Endothelial cell of umbilical vein (primary cell): ENCODE measurements around the gene LRRN4. TPM values are rescaled to one million over a fixed set of nuclear protein-coding genes. Genes with fewer than 3 reads are reported as not detected.

Source experiments
- BruUV-seq: library from RNA; stranded (reverse); fragments of 400-500 nt; replicated peaks from 2 replicates; lab custom pipeline; 2021; lab: Mats Ljungman, UMichigan
- CTCF ChIA-PET: fragments of 300-600, 350-600 bp; sonication (Branson Sonifier 250); formaldehyde crosslinking; loops from one replicate; lab custom pipeline; 2021; ENCODE audit warnings: antibody characterized with exemption, inconsistent platforms; lab: Charles Lee
- POLR2A ChIA-PET: fragments of 300-600, 350-600 bp; sonication (Branson Sonifier 250); formaldehyde crosslinking; loops from one replicate; lab custom pipeline; 2021; ENCODE audit warnings: antibody characterized with exemption, inconsistent platforms; lab: Charles Lee
- DNase-seq: peaks from one replicate; pipeline ENCODE4 v3.0.0-alpha.2; 2011; ENCODE audit warnings: low read depth, low spot score
- FAIRE-seq: peaks from 2 replicates; lab custom pipeline; 2011; peaks lifted over from hg19 to GRCh38; lab: Jason Lieb, UNC
- H2AFZ ChIP-seq: 2 replicates; pipeline ENCODE4 v1.6.0; 2012; ENCODE audit warnings: low read depth, low read length, control low read depth, inconsistent platforms
- H3K27ac ChIP-seq: 2 replicates; pipeline ENCODE4 v1.5.1; 2011; ENCODE audit warnings: low read depth, mild to moderate bottlenecking, control low read depth, low read length, moderate library complexity; ENCODE audit not compliant: insufficient read depth
- H3K27me3 ChIP-seq, 2 experiments: 2 replicates each; pipeline versions ENCODE4 v1.6.0 to v1.6.1; 2011; ENCODE audit warnings: low read length in 2 of 2, mixed read lengths in 1 of 2; ENCODE audit not compliant: control insufficient read depth in 2 of 2, insufficient read depth in 2 of 2
- H3K36me3 ChIP-seq, 2 experiments: 2 replicates in 1 of 2; 3 replicates in 1 of 2; pipeline ENCODE4 v1.5.1; 2011; ENCODE audit warnings: low read length in 2 of 2, mild to moderate bottlenecking in 1 of 2, moderate library complexity in 1 of 2; ENCODE audit not compliant: control insufficient read depth in 2 of 2, insufficient read depth in 2 of 2; ENCODE audit errors: extremely low read depth in 1 of 2
- H3K4me1 ChIP-seq: 3 replicates; pipeline ENCODE4 v1.5.1; 2011; ENCODE audit warnings: mild to moderate bottlenecking, low read length; ENCODE audit not compliant: control insufficient read depth, insufficient read depth; ENCODE audit errors: extremely low read depth
- H3K4me2 ChIP-seq: 2 replicates; pipeline ENCODE4 v1.6.1; 2011; ENCODE audit warnings: low read length, control low read depth, mixed read lengths; ENCODE audit not compliant: insufficient read depth
- H3K4me3 ChIP-seq, 3 experiments: fragments of 200-600 bp in 1 of 3; sonication (generic), shearing (Covaris generic) in 1 of 3; replicated peaks in 1 of 3; 2 replicates each; pipeline ENCODE4 v1.5.1; 2011 to 2016; ENCODE audit warnings: control low read depth in 3 of 3, low read length in 3 of 3, mild to moderate bottlenecking in 2 of 3, inconsistent platforms in 1 of 3, low read depth in 1 of 3, moderate library complexity in 1 of 3; ENCODE audit not compliant: insufficient read depth in 1 of 3
- H3K79me2 ChIP-seq: 2 replicates; pipeline ENCODE4 v1.6.0; 2012; ENCODE audit warnings: low read length, inconsistent platforms; ENCODE audit not compliant: control insufficient read depth, insufficient read depth
- H3K9ac ChIP-seq: replicated peaks from 2 replicates; pipeline ENCODE3; 2011; ENCODE audit warnings: low read length, control low read depth; ENCODE audit not compliant: insufficient read depth; ENCODE audit errors: extremely low read depth
- H3K9me1 ChIP-seq: replicated peaks from 3 replicates; pipeline ENCODE4 v1.6.0; 2011; ENCODE audit warnings: mild to moderate bottlenecking, low read length; ENCODE audit not compliant: control insufficient read depth, insufficient read depth; ENCODE audit errors: extremely low read depth
- H3K9me3 ChIP-seq: replicated peaks from 2 replicates; pipeline ENCODE4 v1.5.1; 2012; ENCODE audit warnings: low read length, inconsistent platforms; ENCODE audit not compliant: control insufficient read depth, insufficient read depth
- H4K20me1 ChIP-seq: replicated peaks from 2 replicates; pipeline ENCODE3; 2011; ENCODE audit warnings: mild to moderate bottlenecking, low read length; ENCODE audit not compliant: control insufficient read depth, insufficient read depth; ENCODE audit errors: extremely low read depth
- CTCF ChIP-seq, 2 donors: IDR thresholded peaks; 1 replicate in 1 of 2; 2 replicates in 1 of 2; pipeline ENCODE4 v1.5.1; 2011; ENCODE audit warnings: low read length in 2 of 2, mild to moderate bottlenecking in 2 of 2, moderate library complexity in 2 of 2, control low read depth in 1 of 2, inconsistent platforms in 1 of 2, low read depth in 1 of 2; ENCODE audit not compliant: insufficient read depth in 1 of 2; ENCODE audit errors: extremely low read depth in 1 of 2
- EZH2 ChIP-seq: IDR thresholded peaks from 2 replicates; pipeline ENCODE4 v1.6.1; 2012; ENCODE audit warnings: borderline replicate concordance, low read depth, mild to moderate bottlenecking, moderate library complexity, low read length, inconsistent platforms; ENCODE audit not compliant: severe bottlenecking
- FOS ChIP-seq: IDR thresholded peaks from 2 replicates; pipeline ENCODE4 v1.6.1; 2011; ENCODE audit warnings: mild to moderate bottlenecking, low read length, moderate library complexity, borderline replicate concordance; ENCODE audit not compliant: insufficient read depth
- GATA2 ChIP-seq: IDR thresholded peaks from 2 replicates; pipeline ENCODE4 v1.7.0; 2011; ENCODE audit warnings: low read depth, mild to moderate bottlenecking, moderate library complexity, mixed read lengths, low read length; ENCODE audit not compliant: insufficient read length, insufficient read depth
- JUN ChIP-seq: IDR thresholded peaks from 2 replicates; pipeline ENCODE4 v1.6.1; 2011; ENCODE audit warnings: borderline replicate concordance, low read depth; ENCODE audit not compliant: insufficient read length, insufficient read depth
- MAX ChIP-seq: IDR thresholded peaks from 2 replicates; pipeline ENCODE4 v1.6.1; 2011; ENCODE audit not compliant: insufficient read depth, insufficient read length
- POLR2A ChIP-seq: IDR thresholded peaks from 2 replicates; pipeline ENCODE4 v1.6.1; 2012; ENCODE audit warnings: low read depth, mild to moderate bottlenecking, control low read depth, low read length
- POLR2AphosphoS5 ChIP-seq: IDR thresholded peaks from 2 replicates; pipeline ENCODE4 v1.6.1; 2012; ENCODE audit warnings: low read depth, mild to moderate bottlenecking, control low read depth, low read length, moderate library complexity; ENCODE audit not compliant: insufficient read depth
- dilution Hi-C: fragments of 300-500 bp; cut with MboI; formaldehyde crosslinking; loops from one replicate; pipeline ENCODE4 v1.15.0; 2019; ENCODE audit warnings: low sequenced_read_pairs; ENCODE audit not compliant: extremely low pct_ligation_motif_present
- intact Hi-C: fragments of 100-400 bp; cut with micrococcal nuclease; formaldehyde crosslinking; loops from one replicate; pipeline ENCODE4 v1.10.0; 2022
- polyA plus RNA-seq, 4 experiments: library from polyadenylated mRNA; depleted of rRNA in 3 of 4; stranded (reverse) in 3 of 4; unstranded in 1 of 4; fragments of >200 nt; gene quantifications; 2 replicates each; pipeline versions ENCODE4 v1.2.1 to v1.2.3, GENCODE V29; 2011 to 2012; ENCODE audit warnings: missing spikeins in 1 of 4
- total RNA-seq: library from RNA; stranded (reverse); gene quantifications from 2 replicates; pipeline ENCODE4 v1.2.3, GENCODE V29; 2021

Gene LRRN4
- total and polyA plus RNA-seq, 2 donors (not counting 3 experiments of a cell fraction or from before 2014, with no cell fraction given): not detected

- Histone ChIP-seq H3K9me3 (no peaks in the 10 kb centered on the region), H3K9ac (no peak overlapping the region), H3K36me3 (peaks cover 2 to 21% of the 10 kb centered on the region in 2 experiments), H3K27me3 (no peaks in the 10 kb centered on the region), H3K4me2 (no peak overlapping the region), H3K79me2 (no peaks in the 10 kb centered on the region), H3K9me1 (no peaks in the 10 kb centered on the region), H4K20me1 (no peaks in the 10 kb centered on the region), H3K27ac (no peak overlapping the region), H3K4me1 (no peaks in the 10 kb centered on the region), H2AFZ (no peak overlapping the region), H3K4me3 (no peak overlapping the region)
- intact Hi-C loops (no loop called here), dilution Hi-C loops (no loop called here)
- POLR2A ChIA-PET: no interaction called here
- no peak for FAIRE-seq
- CTCF ChIA-PET: interaction anchor here (1.3 kb wide), 1 partner anchor 9 kb away, joined by 3 read pairs; no protein-coding TSS in a partner anchor
- no peak for DNase-seq
- no TSS peak for BruUV-seq
- no peak for TF ChIP-seq GATA2
- TF ChIP-seq FOS: no peak
- TF ChIP-seq JUN: no peak
- no peak for TF ChIP-seq CTCF (IDR thresholded peaks at IDR 0.05; ENCODE audit: extremely low read depth in 1 of 2, insufficient read depth in 1 of 2, low read depth in 1 of 2, low read length in 2 of 2)
- no peak for TF ChIP-seq POLR2A
- no peak for TF ChIP-seq POLR2AphosphoS5
- no peak for TF ChIP-seq MAX
- no peak for TF ChIP-seq EZH2
Observed at GRCh38 chr20:6044115-6044514, 9.7 kb downstream of the LRRN4 start.
